ENCODE data around the gene PIP5KL1. TPM values are rescaled to one million over a fixed set of nuclear protein-coding genes. Genes with fewer than 3 reads are reported as not detected.

The PIP5KL1 gene
- polyA plus RNA-seq, 1 donor (not counting 4 experiments of a cell fraction or from before 2014, with no cell fraction given) = 4.4 TPM

DNA sequence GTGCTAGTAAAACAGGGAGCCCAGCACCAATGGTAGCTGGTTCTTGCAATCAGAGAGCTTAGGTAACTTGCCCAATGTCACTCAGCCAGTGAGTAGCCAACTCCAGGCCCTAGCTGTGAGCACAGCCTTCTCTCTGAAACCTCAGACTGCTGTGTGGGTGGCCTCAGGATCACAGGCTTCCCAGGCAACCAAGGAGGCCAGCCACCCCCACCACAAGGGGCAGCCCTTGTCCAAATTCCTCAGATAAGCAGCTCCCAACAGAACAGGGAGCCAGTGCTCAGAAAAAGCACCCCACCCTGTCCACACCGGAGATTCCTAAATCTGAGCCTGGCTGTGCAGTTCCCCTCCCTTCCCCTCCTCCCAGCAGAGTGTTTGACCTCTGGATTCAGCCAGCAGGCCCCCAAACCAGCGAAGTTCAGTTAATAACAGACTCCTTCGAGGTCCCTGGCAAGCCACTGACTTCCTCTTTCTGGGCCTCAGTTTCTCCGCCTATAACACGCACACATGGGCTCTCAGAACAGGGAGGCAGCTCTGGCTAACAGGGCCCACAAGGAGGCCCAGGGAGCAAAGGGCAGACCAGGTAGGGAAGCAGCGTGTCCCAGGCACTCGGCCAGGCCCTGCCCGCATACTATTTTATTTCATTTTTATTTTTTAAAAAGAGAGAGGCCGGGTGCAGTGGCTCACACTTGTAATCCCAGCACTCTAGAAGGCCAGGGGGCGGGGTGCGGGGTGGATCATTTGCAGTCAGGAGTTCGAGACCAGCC lies 47.5 kb upstream of the PIP5KL1 start:
- H3K4me3 ChIP-seq (ENCODE audit: control insufficient read depth in 2 of 3, extremely low read depth in 1 of 3, insufficient read depth in 2 of 3, low read depth in 1 of 3, low read length in 3 of 3) = peak overlapping the region in 2 of 3 experiments; percentile 4 to 27
- dilution Hi-C loops (cut with MboI; ENCODE audit: extremely low pct_ligation_motif_present, low sequenced_read_pairs) = no loop called here
- H3K27me3 ChIP-seq (ENCODE audit: control insufficient read depth, extremely low read depth, insufficient read depth, low read length) = no peaks in the 10 kb centered on the region
- peak overlapping the region; percentile 65 for H3K4me2 ChIP-seq (ENCODE audit: control insufficient read depth, extremely low read depth, insufficient read depth, low read depth, low read length)
- no peaks in the 10 kb centered on the region for H3K9me1 ChIP-seq (ENCODE audit: control insufficient read depth, extremely low read depth, insufficient read depth, low read length)
- no peaks in the 10 kb centered on the region for H3K9me3 ChIP-seq (ENCODE audit: control insufficient read depth, low read depth, low read length)
- H3K36me3 ChIP-seq (ENCODE audit: control insufficient read depth in 2 of 2, extremely low read depth in 1 of 2, insufficient read depth in 2 of 2, low read length in 2 of 2) = peaks cover 0 to 4% of the 10 kb centered on the region in 2 experiments
- no peak for TF ChIP-seq EZH2 (IDR thresholded peaks at IDR 0.05; ENCODE audit: low read length)
- peak in 1 of 3 experiments; percentile 8 for TF ChIP-seq CTCF (optimal IDR thresholded peaks at IDR 0.05 in 1 of 3, IDR thresholded peaks at IDR 0.05 in 1 of 3, conservative IDR thresholded peaks at IDR 0.05 in 1 of 3; ENCODE audit: extremely low read depth in 1 of 3, insufficient read depth in 2 of 3, low read length in 3 of 3)
- H4K20me1 ChIP-seq (ENCODE audit: control insufficient read depth, extremely low read depth, insufficient read depth, low read length) = no peaks in the 10 kb centered on the region
- H3K79me2 ChIP-seq (ENCODE audit: control insufficient read depth, insufficient read depth, low read length) = peaks cover 36% of the 10 kb centered on the region
- no peak overlapping the region for H2AFZ ChIP-seq (ENCODE audit: control insufficient read depth, low read length)
- H3K9ac ChIP-seq (ENCODE audit: control insufficient read depth, extremely low read depth, insufficient read depth, low read length) = peak overlapping the region; percentile 3
- DNase-seq (ENCODE audit: low read depth, low spot score) = no peak
- H3K27ac ChIP-seq (ENCODE audit: control insufficient read depth, insufficient read depth, low read length) = no peak overlapping the region
- peaks cover 25% of the 10 kb centered on the region for H3K4me1 ChIP-seq (ENCODE audit: control insufficient read depth, extremely low read depth, insufficient read depth, low read length)
- FAIRE-seq = no peak

- Histone ChIP-seq H3K4me3 (ENCODE audit: control insufficient read depth in 2 of 3, extremely low read depth in 1 of 3, insufficient read depth in 2 of 3, low read depth in 1 of 3, low read length in 3 of 3) (no peak overlapping the region), H3K27ac (ENCODE audit: control insufficient read depth, insufficient read depth, low read length) (no peak overlapping the region), H3K4me1 (ENCODE audit: control insufficient read depth, extremely low read depth, insufficient read depth, low read length) (peaks cover 25% of the 10 kb centered on the region)
Observed at GRCh38 chr9:127977009-127977883, 46.7 kb upstream of the PIP5KL1 start.

More at GRCh38 chr9:127977009-127977883, 46.7 kb upstream of the PIP5KL1 start:
- no peak for TF ChIP-seq EZH2 (IDR thresholded peaks at IDR 0.05; ENCODE audit: low read length)
- no peak for TF ChIP-seq CTCF (optimal IDR thresholded peaks at IDR 0.05 in 1 of 3, IDR thresholded peaks at IDR 0.05 in 1 of 3, conservative IDR thresholded peaks at IDR 0.05 in 1 of 3; ENCODE audit: extremely low read depth in 1 of 3, insufficient read depth in 2 of 3, low read length in 3 of 3)
- DNase-seq (ENCODE audit: low read depth, low spot score) (no peak), FAIRE-seq (no peak)
- Histone ChIP-seq H3K27me3 (ENCODE audit: control insufficient read depth, extremely low read depth, insufficient read depth, low read length) (no peaks in the 10 kb centered on the region), H3K9me3 (ENCODE audit: control insufficient read depth, low read depth, low read length) (no peaks in the 10 kb centered on the region), H3K9ac (ENCODE audit: control insufficient read depth, extremely low read depth, insufficient read depth, low read length) (no peak overlapping the region), H4K20me1 (ENCODE audit: control insufficient read depth, extremely low read depth, insufficient read depth, low read length) (no peaks in the 10 kb centered on the region), H3K9me1 (ENCODE audit: control insufficient read depth, extremely low read depth, insufficient read depth, low read length) (no peaks in the 10 kb centered on the region), H3K4me2 (ENCODE audit: control insufficient read depth, extremely low read depth, insufficient read depth, low read depth, low read length) (peak overlapping the region; percentile 65), H2AFZ (ENCODE audit: control insufficient read depth, low read length) (no peak overlapping the region), H3K36me3 (ENCODE audit: control insufficient read depth in 2 of 2, extremely low read depth in 1 of 2, insufficient read depth in 2 of 2, low read length in 2 of 2) (peaks cover 0 to 4% of the 10 kb centered on the region in 2 experiments), H3K79me2 (ENCODE audit: control insufficient read depth, insufficient read depth, low read length) (peaks cover 38% of the 10 kb centered on the region)
- dilution Hi-C loops (cut with MboI; ENCODE audit: extremely low pct_ligation_motif_present, low sequenced_read_pairs) = no loop called here

Data from keratinocyte (primary cell).